Measurements from ENCODE around the gene PANK4. TPM values are rescaled to one million over a fixed set of nuclear protein-coding genes. Genes with fewer than 3 reads are reported as not detected.

The PANK4 gene
- polyA plus RNA-seq, 1 donor = 26.9 TPM

- DNase-seq = no peak
Observed at GRCh38 chr1:2508751-2509150, 17.6 kb downstream of the PANK4 start.

DNA sequence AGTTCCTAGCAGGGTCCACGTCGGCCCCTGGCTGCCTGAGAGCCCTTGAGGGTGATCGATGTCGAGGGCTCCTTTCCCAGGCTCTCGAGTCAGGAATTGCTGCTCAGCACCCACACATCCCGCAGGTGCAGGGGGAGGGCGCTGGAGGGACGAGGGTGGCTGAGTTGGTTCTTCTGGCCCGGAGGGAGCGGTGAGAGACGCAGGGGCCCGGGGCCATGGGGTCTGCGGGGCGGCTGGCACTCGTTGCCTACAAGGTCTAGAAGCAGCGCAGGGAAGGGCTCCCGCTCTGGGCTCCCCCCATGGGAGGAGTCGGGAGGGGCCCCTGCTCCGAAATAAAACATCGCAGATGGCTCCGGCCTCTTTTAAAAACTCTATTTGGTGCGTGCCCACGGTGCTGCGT is 18.2 kb downstream of the PANK4 start:
- no peak for DNase-seq

GRCh38 chr1:2507744-2508155 is 18.6 kb downstream of the PANK4 start:
- DNase-seq = no peak

DNA sequence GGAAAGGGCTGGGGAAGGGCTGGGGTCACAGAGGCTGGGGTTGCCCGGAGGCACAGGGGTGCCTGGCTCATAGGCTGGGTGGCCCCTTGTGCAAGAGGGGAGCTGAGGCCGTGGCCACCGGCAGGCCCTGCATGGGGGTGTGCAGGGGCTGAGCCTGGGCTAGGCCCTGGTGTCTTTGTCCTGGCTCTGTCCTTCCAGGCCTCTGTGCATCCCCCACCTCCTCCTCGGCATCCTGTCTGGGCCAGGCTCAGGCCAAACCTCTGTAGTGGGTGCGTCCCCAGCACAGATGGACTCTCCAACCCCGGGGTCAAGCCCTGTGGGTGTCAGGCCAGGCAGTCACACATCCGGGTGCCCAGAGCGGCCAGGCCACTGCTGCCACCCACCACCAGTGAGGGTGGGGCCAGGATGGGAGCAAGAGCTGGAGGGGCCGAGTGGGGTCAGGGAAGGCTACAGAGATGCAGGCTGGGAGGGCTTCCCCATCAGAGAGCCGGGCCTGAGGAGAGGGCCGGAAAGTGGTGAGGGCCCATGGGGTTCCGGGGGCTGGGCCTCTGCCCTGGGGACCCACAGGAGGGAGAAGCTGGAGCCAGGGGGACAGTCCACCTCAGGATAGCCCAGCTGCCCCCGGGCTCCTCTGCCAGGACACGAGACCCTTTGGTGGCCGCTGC is 19.4 kb downstream of the PANK4 start:
- no peak for DNase-seq

- no peak for DNase-seq
Observed at GRCh38 chr1:2506007-2506860, 20.2 kb downstream of the PANK4 start.

GRCh38 chr1:2505461-2505994 is 20.9 kb downstream of the PANK4 start:
- DNase-seq = no peak

GRCh38 chr1:2504949-2505272 is 21.5 kb downstream of the PANK4 start:
- DNase-seq = no peak

DNA sequence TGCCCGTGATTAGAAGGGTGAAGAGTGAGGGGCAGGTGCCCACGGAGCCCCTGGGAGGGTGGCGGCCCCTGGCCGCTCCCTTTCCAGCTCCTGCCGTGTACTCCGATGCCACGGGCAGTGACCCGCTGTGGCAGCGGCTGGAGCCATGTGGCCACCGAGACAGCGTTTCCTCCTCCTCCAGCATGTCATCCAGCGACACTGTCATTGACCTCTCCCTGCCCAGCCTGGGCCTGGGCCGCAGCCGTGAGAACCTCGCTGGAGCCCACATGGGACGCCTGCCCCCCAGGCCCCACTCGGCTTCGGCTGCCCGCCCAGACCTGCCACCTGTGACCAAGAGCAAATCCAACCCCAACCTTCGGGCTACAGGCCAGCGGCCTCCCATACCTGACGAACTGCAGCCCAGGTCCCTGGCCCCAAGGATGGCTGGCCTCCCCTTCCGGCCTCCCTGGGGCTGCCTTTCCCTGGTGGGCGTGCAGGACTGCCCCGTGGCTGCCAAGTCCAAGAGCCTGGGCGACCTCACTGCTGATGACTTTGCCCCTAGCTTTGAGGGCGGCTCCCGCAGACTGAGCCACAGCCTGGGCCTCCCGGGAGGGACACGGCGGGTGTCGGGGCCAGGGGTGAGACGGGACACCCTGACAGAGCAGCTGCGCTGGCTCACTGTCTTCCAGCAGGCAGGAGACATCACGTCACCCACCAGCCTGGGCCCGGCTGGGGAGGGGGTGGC is 22.0 kb downstream of the PANK4 start:
- DNase-seq = no peak

DNA sequence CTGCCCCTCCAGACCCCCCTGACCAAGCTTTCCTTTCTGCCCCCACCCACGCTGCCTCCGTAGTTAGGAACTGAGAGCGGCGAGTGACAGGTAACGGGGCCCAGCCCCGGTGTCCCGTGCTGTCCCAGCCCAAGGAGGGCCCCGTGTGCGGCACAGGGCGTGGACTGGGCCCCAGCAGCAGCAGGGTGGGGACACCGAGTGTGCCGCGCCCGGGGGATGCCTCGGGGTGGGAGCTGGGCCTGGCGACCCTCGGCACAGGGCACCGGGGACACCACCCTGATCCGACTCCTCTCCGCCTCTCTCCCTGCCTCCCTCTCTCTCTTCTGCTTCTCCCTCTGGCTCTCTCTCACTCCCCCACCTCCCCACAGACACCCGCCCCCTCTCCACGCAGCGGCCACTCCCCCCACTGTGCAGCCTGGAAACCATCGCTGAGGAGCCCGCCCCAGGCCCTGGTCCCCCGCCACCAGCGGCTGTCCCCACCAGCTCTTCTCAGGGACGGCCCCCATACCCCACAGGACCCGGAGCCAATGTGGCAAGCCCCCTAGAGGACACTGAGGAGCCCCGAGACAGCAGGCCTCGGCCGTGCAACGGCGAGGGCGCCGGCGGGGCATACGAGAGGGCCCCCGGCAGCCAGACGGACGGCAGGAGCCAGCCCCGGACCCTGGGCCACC is 22.7 kb downstream of the PANK4 start:
- no peak for DNase-seq

- no peak for DNase-seq
Observed at GRCh38 chr1:2502661-2503553, 23.5 kb downstream of the PANK4 start.

DNA sequence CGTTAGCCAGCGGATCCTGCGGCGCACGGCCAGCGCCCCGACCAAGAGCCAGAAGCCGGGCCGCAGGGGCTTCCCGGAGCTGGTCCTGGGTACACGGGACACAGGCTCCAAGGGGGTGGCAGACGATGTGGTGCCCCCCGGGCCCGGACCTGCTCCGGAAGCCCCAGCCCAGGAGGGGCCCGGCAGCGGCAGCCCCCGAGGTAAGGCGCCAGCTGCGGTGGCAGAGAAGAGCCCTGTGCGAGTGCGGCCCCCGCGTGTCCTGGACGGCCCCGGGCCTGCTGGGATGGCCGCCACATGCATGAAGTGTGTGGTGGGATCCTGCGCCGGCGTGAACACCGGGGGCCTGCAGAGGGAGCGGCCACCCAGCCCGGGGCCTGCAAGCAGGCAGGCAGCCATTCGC is 24.2 kb downstream of the PANK4 start:
- no peak for DNase-seq

GRCh38 chr1:2501820-2502119 is 24.6 kb downstream of the PANK4 start:
- no peak for DNase-seq

DNA sequence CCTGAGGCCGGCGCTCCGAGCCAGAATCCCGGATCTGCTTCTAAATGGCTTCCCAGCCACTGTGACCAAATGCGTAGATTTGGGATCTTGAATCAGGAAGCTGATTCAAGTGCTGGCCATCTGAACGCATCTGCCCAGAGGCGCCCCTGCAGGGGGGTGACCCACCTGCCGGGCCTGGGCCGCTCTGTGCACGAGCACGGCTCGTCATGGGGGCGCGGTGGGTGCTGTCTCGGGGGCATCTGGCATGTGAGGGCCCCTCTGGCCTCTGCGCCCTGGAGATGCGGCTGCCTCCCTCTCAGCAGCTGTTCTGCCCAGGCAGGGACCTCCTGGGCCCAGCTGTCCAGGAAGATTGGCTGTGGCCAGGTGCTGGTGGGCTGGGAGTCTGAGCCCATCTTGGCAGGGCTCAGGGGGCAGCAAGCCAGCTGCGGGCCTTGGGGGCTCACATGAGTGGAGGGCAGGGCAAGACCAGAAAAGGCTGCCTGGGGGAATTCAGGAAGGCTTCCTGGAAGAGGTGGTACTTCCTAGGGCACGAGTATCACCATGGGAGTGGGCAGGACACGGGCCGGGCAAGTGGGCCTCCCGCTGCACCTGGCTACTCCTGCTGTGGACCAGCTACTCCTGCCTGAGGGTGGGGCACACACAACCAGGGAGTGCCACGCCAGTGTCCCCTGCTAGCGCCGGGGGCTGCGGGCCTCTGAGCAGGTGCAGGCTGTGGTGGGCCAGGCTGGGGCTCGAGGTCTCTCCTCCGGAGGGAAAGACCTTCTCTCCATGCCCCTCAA is 25.2 kb downstream of the PANK4 start:
- DNase-seq = peak; percentile 35

DNA sequence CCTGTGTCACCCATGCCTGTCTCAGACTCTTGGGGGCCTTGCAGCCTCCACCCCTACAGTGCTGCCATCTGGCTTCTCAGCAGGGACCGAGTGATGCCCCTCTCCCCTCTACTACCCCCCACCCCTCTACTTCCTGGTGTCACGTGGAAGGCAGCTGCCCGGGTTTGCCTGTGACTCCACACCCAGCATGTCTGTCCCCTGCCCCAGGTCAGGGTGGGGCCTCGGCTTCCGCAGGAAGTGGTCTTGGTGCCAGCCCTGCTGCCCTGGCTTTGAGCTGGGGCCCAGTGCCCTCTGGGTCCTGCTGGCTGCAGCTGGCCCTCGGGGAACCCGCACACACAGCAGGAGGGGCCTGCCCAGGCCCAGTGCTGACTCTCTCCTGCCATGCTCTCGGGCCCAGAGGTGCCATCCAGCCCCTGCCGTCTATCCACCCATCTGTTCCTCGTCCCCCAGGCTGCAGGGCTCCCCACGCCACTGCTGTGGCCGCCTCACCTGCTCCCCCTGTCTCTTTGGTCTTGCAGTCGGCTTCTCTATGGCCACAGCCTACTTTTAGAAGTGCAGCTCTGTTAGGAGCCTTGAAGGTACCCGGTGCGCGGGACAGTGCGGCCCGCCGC is 26.3 kb downstream of the PANK4 start:
- no peak for DNase-seq

GRCh38 chr1:2499260-2499659 is 27.1 kb downstream of the PANK4 start:
- DNase-seq = no peak

DNA sequence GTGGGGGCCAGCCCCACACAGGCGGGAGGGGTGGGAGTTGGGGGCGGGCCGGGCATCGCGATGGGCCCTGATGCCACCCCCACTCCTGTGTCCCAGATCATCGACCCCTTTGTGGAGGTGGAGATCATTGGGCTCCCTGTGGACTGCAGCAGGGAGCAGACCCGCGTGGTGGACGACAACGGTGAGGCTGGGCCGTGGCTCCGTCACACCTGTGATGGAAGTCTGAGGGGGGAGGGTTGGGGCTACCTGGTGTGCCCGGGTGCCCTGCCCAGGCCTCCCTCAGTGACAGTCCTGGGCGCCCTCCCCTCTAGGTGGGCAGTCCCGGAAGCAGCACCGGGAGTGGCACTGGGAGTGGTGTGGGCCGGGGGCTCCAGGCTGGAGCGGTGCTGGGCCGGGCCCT is 27.7 kb downstream of the PANK4 start:
- DNase-seq = no peak

- DNase-seq = no peak
Observed at GRCh38 chr1:2497891-2498290, 28.5 kb downstream of the PANK4 start.

GRCh38 chr1:2496746-2497145 is 29.6 kb downstream of the PANK4 start:
- DNase-seq = no peak

GRCh38 chr1:2496087-2496622 is 30.2 kb downstream of the PANK4 start:
- DNase-seq = no peak

DNA sequence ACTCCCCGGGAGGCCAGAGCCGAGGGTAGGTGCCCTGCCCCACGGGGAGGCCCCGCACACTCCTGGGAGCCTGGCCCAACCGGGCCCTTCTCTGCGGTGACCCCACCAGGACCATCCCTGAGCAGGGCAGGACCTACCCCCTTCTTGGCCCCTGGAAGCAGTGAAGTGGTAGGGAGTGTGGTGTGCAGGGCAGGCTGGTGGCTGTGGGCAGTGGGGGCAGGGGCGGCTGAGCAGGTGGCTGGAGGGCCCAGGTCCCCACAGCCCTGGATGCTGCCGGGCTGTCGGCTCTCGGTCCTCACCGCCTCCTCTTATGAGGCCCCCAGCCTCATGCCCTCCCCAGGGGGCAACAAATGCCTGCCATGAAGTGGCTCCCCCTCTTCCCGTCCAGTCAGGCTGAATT is 30.9 kb downstream of the PANK4 start:
- DNase-seq = no peak
